ENCODE data around the gene VAMP8.
"Not testable (repeated sequence)": the region's sequence is repeated elsewhere in the genome, so short reads cannot be mapped to it uniquely, and the experiment has no call there.

The VAMP8 gene

GRCh38 chr2:85583667-85584353, 6.4 kb downstream of the VAMP8 start:
- DNase-seq = no peak

- no peak for DNase-seq
These were observed 7.0 kb downstream of the VAMP8 start, which contains the start of gene VAMP5 for GRCh38 chr2:85584354-85584856. TSS of gene VAMP5 (plus strand) at chr2:85584431. CDS start at chr2:85584491, 60 bp downstream.

GRCh38 chr2:85584857-85585780, 7.7 kb downstream of the VAMP8 start:
- DNase-seq = no peak

GRCh38 chr2:85585781-85586105, 8.4 kb downstream of the VAMP8 start:
- no peak for DNase-seq

- no peak for DNase-seq
These were observed 10.8 kb downstream of the VAMP8 start for GRCh38 chr2:85588236-85588635.

- no peak for DNase-seq
These were observed 11.3 kb downstream of the VAMP8 start for GRCh38 chr2:85588645-85589044.

- DNase-seq = no peak
These were observed 11.8 kb downstream of the VAMP8 start for GRCh38 chr2:85589181-85589580.

- no peak for DNase-seq
These were observed 12.8 kb downstream of the VAMP8 start for GRCh38 chr2:85589982-85590791.

GRCh38 chr2:85590950-85591349, 13.6 kb downstream of the VAMP8 start:
- no peak for DNase-seq

GRCh38 chr2:85591563-85591962, 14.2 kb downstream of the VAMP8 start:
- no peak for DNase-seq

- DNase-seq = not testable (repeated sequence)
These were observed 14.9 kb downstream of the VAMP8 start for GRCh38 chr2:85592299-85592698.

- DNase-seq = no peak
These were observed 15.6 kb downstream of the VAMP8 start for GRCh38 chr2:85593023-85593422.

GRCh38 chr2:85594715-85595300, 17.4 kb downstream of the VAMP8 start:
- DNase-seq = no peak

GRCh38 chr2:85595301-85596025, 18.1 kb downstream of the VAMP8 start, which contains the start of gene RNF181:
TSS of gene RNF181 (plus strand) at chr2:85595745. CDS start at chr2:85595764, 19 bp downstream.
- DNase-seq = peak; percentile 98

- DNase-seq = no peak
These were observed 18.6 kb downstream of the VAMP8 start for GRCh38 chr2:85596026-85596333.

- no peak for DNase-seq
These were observed 19.2 kb downstream of the VAMP8 start for GRCh38 chr2:85596486-85597143.

GRCh38 chr2:85597241-85597640, 19.9 kb downstream of the VAMP8 start:
- DNase-seq = no peak

- no peak for DNase-seq
These were observed 21.4 kb downstream of the VAMP8 start for GRCh38 chr2:85598594-85599340.

- no peak for DNase-seq
These were observed 22.3 kb downstream of the VAMP8 start for GRCh38 chr2:85599468-85600234.

GRCh38 chr2:85600235-85600575, 22.8 kb downstream of the VAMP8 start:
- no peak for DNase-seq
